Activated CD8-positive, alpha-beta memory T cell treated with anti-CD3 and anti-CD28 coated beads for 1 hour (primary cell): ENCODE data around the gene PRDM13.
"Not testable (repeated sequence)": the region's sequence is repeated elsewhere in the genome, so short reads cannot be mapped to it uniquely, and the experiment has no call there.

Experiments used
- DNase-seq, 2 donors: peaks; one replicate each; pipeline ENCODE4 v3.0.0-alpha.2; 2020; ENCODE audit warnings: low read depth in 1 of 2; ENCODE audit errors: extremely low read depth in 1 of 2

PRDM13 gene

DNA sequence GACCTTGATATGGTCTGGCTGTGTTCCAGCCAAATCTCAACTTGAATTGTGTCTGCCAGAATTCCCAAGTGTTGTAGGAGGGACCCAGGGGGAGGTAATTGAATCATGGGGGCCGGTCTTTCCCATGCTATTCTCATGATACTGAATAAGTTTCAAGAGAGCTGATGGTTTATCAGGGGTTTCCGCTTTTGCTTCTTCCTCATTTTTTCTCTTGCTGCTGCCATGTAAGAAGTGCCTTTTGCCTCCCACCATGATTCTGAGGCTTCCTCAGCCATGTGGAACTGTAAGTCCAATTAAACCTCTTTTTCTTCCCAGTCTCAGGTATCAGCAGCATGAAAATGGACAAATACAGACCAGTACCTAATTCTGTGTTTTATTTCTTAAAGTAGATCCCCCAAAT lies 15.4 kb downstream of the PRDM13 start:
- not testable (repeated sequence) for DNase-seq

DNA sequence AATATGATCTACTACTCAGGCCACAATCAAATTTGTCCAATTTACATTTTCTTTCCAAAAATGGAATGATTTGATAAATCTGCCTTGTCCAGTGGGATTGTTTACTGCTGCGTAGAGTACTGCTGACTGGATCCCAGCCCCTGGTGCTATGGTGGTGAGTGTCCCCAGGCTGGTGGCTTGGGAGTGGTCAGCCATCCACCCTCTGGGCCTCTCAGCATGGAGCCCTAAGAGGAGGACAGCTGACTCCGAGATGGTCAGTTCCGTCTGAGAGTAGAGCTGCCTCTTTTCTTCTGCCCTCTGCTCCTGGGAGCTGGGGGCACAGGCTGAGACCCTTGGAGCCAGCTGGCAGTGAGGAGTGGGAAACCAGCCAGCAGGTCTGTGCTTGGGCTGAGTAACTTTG lies 22.7 kb downstream of the PRDM13 start:
- no peak for DNase-seq

DNA sequence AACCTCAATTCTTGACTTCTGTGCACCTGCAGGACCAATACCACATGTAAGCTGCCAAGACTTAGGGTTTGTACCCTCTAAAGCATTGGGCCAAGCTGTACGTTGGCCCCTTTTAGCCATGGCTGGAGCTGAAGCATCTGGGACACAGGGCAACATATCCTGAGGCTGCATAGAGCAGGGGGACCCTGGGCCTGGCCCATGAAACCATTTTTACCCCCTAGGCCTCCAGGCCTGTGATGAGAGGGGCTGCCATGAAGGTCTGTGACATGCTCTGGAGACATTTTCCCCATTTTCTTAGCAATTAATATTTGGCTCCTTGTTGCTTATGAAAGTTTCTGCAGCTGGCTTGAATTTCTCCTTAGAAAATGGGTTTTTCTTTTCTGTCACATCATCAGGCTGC lies 31.0 kb downstream of the PRDM13 start:
- no peak for DNase-seq

DNA sequence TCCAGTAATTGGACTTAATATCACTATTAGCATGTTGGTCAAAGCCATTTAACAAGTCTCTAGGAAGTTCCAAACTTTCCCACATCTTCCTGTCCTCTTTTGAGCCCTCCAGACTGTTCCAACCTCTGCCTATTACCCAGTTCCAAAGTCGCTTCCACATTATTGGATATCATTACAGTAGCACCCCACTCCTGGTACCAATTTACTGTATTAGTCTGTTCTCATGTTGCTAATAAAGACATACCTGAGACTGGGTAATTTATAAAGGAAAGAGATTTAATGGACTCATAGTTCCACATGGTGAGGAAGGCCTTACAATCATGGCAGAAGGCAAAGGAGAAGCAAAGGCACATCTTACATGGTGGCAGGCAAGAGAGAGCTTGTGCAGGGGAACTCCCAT lies 31.7 kb downstream of the PRDM13 start:
- not testable (repeated sequence) for DNase-seq

DNA sequence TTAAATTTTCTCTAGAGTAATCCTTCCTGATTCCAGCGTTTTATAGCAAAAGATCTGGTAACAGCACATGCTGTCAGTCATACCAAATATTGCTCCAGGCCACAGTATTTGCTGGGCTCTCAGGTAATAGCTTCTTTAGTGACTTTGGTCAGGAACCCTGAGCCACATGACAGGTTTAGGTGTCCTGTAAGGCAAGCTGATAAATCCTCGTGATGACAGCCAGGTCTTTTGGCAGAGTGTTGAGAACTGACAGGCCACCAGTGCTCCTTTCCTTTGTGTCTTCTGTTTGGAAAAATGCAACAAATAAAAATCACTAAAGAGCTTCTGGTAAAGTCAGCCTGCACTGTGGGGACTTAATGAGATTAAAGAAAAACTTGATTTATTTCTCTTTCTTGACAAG lies 34.6 kb downstream of the PRDM13 start:
- DNase-seq = no peak

DNA sequence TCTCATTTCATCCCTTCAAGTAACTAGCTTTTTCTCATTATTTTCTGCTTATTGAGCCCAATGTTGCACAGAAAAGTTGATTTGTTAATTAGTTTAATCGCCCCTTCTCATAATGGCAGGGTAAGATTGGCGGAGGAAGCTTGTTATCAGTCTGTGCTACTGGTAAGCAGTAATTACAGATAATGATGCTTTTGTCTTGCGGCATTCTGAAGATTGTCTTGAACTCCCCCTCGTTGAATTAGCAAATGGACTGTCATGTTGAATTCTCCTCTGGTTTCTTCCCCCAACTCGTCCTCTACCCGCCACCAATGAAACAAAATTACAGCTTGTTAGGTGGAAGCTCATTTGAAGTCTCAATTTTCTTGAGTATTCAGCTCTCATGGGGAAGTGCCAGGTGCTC lies 39.4 kb downstream of the PRDM13 start:
- DNase-seq = no peak

DNA sequence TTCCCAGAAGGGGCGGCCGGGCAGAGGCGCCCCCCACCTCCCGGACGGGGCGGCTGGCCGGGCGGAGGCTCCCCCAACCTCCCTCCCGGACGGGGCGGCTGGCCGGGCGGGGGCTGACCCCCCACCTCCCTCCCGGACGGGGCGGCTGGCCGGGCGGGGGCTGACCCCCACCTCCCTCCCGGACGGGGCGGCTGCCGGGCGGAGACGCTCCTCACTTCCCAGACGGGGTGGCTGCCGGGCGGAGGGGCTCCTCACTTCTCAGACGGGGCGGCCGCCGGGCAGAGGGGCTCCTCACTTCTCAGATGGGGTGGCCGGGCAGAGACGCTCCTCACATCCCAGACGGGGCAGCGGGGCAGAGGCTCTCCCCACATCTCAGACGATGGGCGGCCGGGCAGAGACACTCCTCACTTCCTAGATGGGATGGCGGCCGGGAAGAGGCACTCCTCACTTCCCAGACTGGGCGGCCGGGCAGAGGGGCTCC lies 43.5 kb downstream of the PRDM13 start:
- DNase-seq = not testable (repeated sequence)

DNA sequence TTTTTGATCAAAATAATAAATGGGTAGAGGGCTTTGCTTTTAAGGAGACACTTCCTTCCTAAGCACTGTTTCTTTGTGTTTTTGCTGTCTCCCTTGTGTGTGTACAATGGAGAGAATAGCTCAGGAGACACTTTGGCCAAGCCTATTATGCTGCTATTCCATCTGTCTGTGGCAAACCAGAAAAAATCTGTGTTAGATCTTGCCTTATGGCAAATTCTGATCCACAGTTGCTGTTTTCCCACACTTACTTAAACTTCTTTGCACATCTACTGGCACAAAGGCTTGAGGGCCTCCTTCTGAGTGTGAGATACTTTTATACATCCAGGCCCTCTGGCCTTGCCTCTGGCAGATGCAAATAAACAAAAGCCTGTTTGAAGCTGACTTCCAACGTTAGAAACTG lies 53.6 kb downstream of the PRDM13 start:
- no peak for DNase-seq

DNA sequence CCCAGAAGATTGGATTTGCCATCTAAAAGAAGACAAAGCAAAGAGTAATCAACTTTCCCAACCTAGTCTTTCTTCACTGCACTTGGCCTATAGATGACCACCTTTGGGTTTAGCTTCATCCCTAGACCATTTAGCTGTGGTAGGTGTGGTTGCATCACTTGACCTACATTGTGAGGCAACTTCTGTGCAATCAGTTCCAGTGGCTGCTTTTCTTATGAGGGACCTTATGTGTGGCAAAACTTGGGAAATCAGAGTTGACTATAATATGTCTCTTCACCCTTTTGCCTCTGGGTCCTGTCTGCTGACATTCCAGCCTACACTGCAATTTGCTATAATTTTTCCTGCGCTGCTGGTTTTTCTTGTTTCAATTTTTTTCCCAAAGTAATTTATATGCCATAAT lies 55.2 kb downstream of the PRDM13 start:
- DNase-seq = no peak

DNA sequence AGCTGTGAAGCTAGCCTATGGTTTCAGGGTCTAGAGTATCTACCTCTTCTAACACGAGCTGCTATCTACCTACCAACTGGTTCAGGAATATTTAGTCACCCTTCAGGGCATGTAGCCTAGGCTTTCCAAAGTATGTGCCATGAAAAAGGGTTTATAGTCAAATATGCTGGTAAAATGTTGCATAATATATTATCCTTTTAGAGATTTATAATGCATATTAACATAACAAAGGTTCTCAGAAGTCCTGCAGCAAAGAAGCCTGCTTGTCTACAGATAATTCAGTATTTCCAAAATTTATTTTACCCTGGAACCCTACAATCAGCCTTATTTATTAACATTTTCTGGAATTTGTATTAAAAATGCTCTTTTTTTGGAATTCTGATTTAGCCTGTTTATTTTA lies 56.0 kb downstream of the PRDM13 start:
- DNase-seq = no peak
